Epithelial cell of proximal tubule (primary cell): Measurements from ENCODE around the gene CLEC4D. TPM values are rescaled to one million over a fixed set of nuclear protein-coding genes. Genes with fewer than 3 reads are reported as not detected.

Source experiments
- DNase-seq: peaks from one replicate; pipeline ENCODE4 v3.0.0-alpha.2; 2011; ENCODE audit warnings: low read depth
- H3K4me3 ChIP-seq: 2 replicates; pipeline ENCODE4 v1.5.1; 2011; ENCODE audit warnings: low read depth, mild to moderate bottlenecking, low read length
- CTCF ChIP-seq: conservative IDR thresholded peaks from 2 replicates; pipeline ENCODE4 v1.5.1; 2012; ENCODE audit warnings: low read depth, mild to moderate bottlenecking, low read length
- total RNA-seq: library from RNA; depleted of rRNA; stranded (reverse); fragments of >200 nt; gene quantifications from 2 replicates; pipeline ENCODE4 v1.2.3, GENCODE V29; 2015

Gene CLEC4D
- total RNA-seq, 1 donor from 2014 or later = not detected

GRCh38 chr12:8548192-8548591 lies 34.9 kb downstream of the CLEC4D start:
- H3K4me3 ChIP-seq = no peak overlapping the region
- no peak for DNase-seq
- TF ChIP-seq CTCF = no peak

DNA sequence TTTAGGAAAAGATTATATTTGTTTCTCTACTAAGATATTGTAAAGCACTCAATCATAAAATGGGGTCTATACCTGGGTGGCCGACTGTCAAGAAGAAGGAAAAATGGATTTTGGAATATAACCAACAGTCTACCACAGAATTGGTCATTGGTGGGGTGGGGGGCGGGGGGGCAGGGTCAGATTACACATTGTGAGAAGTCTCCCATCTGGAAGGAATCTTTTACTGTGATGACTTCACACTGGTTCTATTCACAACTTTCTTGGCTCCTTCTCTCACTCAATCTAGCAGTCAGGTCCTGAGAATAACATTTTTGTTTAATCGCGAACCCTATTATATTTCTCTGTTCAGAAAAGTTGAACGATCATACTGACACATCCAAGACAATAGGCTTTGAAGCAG lies 36.1 kb downstream of the CLEC4D start:
- no peak for DNase-seq
- TF ChIP-seq CTCF = no peak

GRCh38 chr12:8553088-8553627 lies 39.9 kb downstream of the CLEC4D start:
- no peak overlapping the region for H3K4me3 ChIP-seq
- DNase-seq = no peak
- peak; percentile 39 for TF ChIP-seq CTCF

More for the DNA sequence above, 36.1 kb downstream of the CLEC4D start:
- no peak overlapping the region for H3K4me3 ChIP-seq

DNA sequence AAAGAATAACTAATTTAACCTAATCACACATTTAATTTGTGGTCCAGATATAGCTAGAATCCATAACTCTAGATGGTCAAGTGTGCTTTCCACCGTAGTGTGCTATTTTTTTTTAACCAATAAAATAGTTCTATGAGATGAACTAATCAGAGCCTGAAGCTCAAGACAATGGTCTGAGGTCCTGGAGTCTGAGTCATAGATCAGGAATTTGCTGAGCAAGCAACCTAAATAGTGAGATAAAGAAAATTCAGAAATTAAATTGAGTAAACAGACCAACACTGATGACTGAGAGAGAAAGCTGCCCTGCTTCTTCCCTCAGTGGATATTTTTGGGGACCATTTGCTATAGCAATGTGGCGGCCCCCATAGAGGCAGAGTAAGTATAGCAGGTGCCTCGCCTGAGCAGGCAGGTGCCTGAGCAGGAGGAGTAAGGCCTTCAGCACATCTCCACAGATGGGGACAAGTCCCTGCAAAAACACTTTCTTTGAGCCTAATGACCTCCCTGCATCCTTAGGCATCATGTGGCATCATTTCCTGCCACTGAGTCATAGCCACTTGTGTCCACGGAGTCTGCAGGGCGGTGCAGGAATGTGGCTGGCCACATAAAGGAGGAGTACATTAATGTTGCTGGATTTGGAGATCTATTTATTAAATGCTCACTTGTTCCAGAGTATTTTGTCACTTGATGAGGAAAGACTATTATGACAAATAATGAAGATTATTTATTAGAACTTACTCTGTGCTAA lies 41.3 kb downstream of the CLEC4D start:
- no peak for TF ChIP-seq CTCF
- no peak overlapping the region for H3K4me3 ChIP-seq
- peak; percentile 41 for DNase-seq

- no peak for DNase-seq
- TF ChIP-seq CTCF = no peak
- H3K4me3 ChIP-seq = no peak overlapping the region
Observed at GRCh38 chr12:8556531-8557097, 43.3 kb downstream of the CLEC4D start.

DNA sequence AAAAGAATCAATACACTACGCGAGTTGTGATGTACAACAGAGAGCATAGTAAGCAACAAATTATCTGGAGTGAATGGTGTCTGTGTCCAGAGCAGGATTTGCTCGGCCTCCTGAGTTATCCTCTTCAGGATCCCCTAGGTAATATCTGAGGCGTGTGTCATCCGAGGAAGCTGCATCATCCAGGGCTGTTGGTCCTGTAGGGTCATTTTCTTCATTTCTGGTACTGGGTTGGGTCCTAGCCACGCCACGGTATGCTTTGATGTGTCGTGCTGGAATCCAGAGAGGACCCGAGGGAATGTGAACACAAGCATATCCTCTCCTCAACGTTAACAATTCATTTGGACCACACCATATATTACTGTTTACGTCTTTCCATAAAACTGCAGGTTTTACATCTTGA lies 46.4 kb downstream of the CLEC4D start:
- DNase-seq = no peak
- H3K4me3 ChIP-seq = no peak overlapping the region
- TF ChIP-seq CTCF = no peak
